Hematopoietic multipotent progenitor cell (in vitro differentiated cells): ENCODE results near the gene B4GALNT2. TPM values are rescaled to one million over a fixed set of nuclear protein-coding genes. Genes with fewer than 3 reads are reported as not detected.
A peak's percentile ranks its signal among the peaks of the same experiment; 100 is the strongest.
"Not testable (repeated sequence)": the region's sequence is repeated elsewhere in the genome, so short reads cannot be mapped to it uniquely, and the experiment has no call there.

Experiments used
- DNase-seq, 3 donors: peaks; one replicate each; pipeline ENCODE4 v3.0.0-alpha.2; 2011 to 2015; ENCODE audit warnings: low read depth in 2 of 3, low spot score in 2 of 3
- total RNA-seq: library from RNA; depleted of rRNA; stranded (reverse); fragments of >200 nt; gene quantifications from one replicate; pipeline ENCODE4 v1.2.3, GENCODE V29; 2012

Gene B4GALNT2
- total RNA-seq, 1 donor, result not detected

DNA sequence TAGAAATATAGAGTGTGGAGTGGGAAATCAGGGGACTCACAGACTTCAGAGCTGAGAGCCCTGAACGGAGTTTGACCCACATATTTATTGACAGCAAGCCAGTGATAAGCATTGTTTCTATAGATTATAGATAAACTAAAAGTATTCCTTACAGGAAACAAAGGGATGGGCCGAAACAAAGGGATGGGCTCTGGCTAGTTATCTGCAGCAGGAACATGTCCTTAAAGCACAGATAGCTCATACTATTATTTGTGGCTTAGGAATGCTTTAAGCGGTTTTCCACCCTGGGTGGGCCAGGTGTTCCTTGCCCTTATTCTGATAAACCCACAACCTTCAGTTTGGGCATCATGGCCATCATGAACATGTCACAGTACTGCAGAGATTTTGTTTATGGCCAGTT is 38.1 kb downstream of the B4GALNT2 start:
- DNase-seq, result not testable (repeated sequence)

- not testable (repeated sequence) for DNase-seq
Observed at GRCh38 chr17:49175978-49176377, 43.4 kb downstream of the B4GALNT2 start.

- DNase-seq, result peak; percentile 47 to 60 (median 50)
Observed at GRCh38 chr17:49180303-49180702, 47.7 kb downstream of the B4GALNT2 start.

DNA sequence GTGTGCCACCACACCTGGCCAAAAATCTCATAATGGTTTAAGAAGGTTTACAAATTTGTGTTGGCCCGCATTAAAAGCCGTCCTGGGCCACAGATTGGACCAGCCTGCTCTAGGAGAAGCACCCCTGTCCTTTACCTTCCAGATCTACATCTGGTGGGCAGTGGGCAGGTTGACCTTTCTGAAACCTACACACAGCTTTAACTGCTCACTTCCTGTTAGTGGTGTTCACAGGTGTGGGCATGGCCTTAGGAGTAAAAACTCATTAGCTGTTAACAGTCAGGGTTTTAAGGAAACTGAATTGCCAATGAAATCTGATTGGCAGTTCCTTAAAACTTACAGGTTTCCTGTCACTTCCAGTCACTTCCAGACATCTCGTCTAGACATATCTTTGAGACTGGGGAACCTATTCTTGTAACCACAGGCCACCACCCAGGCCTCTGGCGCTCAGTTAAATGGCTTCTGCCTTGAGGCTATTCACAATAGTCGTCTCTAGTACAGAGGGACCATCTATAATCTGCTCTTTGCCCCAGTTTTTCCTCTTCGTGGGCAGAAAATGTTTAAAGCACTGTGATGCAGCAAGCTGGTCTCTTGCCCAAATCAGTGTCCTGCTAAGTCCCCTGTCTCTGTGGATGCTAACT is 48.5 kb downstream of the B4GALNT2 start:
- DNase-seq, result peak in 2 of 3 donors; percentile 12 to 23

DNA sequence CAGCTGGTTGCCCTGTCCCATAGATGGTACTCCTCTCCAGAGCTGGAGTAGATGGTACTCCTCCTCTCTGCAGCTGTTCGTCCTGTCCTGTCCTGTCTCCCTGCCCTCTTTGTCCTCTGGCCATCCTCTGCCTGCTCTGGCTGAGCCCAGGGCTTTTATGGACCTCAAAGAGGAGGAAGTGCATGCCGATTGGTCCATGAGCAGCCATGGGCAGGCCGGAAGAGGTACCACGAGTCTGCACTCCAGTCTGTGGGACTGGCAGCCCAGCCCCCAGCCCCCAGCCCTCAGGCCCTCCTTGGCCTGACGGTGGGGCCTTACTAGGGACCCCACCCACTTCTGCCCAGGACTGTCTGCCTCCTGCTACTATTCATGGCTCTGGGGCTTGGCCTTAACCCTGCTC is 50.8 kb downstream of the B4GALNT2 start:
- DNase-seq, result no peak

- no peak for DNase-seq
Observed at GRCh38 chr17:49183801-49184200, 51.2 kb downstream of the B4GALNT2 start.

DNA sequence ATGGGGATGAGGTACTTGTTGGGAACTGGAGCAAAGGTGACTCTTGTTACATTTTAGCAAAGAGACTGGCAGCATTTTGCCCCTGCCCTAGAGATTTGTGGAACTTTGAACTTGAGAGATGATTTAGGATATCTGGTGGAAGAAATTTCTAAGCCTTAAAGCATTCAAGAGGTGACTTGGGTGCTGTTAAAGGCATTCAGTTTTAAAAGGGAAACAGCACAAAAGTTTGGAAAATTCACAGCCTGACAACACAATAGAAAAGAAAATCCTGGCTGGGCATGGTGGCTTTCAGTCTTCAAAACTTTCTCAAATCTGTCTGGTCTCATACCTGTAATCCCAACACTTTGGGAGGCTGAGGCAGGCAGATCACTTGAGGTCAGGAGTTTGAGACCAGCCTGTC is 52.0 kb downstream of the B4GALNT2 start:
- DNase-seq, result not testable (repeated sequence)

- not testable (repeated sequence) for DNase-seq
Observed at GRCh38 chr17:49185381-49185780, 52.8 kb downstream of the B4GALNT2 start.

GRCh38 chr17:49187301-49187700 is 54.7 kb downstream of the B4GALNT2 start:
- DNase-seq, result no peak

- DNase-seq, result peak in 2 of 3 donors; percentile 9 to 15
Observed at GRCh38 chr17:49190932-49191331, 58.4 kb downstream of the B4GALNT2 start.

GRCh38 chr17:49191409-49191916 is 58.9 kb downstream of the B4GALNT2 start:
- DNase-seq, result no peak

- peak; percentile 87 to 91 (median 89) for DNase-seq
Observed at GRCh38 chr17:49191917-49192741, 59.6 kb downstream of the B4GALNT2 start.

GRCh38 chr17:49193513-49194296 is 61.1 kb downstream of the B4GALNT2 start:
- DNase-seq, result peak in 2 of 3 donors; percentile 55 to 71

DNA sequence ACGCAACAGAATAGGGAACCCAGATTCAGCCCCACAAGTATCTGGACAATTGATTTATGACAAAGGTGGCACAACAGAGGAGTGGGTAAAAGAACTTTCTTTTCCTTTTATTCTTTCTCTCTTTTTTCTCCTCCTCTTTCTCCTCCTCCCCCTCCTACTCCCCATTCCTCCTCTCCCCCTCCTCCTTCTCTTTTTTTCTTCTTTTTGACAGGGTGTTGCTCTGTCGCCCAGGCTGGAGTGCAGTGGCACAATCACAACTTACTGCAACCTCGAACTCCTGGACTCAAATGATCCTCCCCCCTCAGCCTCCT is 61.7 kb downstream of the B4GALNT2 start:
- DNase-seq, result no peak

GRCh38 chr17:49195751-49196150 is 63.2 kb downstream of the B4GALNT2 start:
- no peak for DNase-seq

GRCh38 chr17:49196520-49196919 is 64.0 kb downstream of the B4GALNT2 start:
- DNase-seq, result no peak

GRCh38 chr17:49197346-49197998 is 64.9 kb downstream of the B4GALNT2 start:
- DNase-seq, result no peak

DNA sequence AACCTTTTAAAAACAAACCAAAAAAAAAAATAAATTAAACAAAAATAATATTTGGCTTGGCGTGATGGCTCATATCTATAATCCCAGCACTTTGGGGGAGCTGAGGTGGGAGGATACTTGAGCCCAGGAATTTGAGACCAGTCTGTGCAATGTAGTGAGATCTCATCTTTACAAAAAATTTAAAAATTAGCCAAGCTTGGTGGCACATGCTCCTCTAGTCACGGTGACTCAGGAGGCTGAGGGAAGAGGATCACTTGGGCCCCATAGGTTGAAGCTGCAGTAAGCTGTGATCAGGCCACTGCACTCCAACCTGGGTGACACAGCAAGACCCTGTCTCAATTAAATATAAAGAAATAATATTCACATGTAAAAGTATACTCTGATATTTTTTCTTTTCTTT is 65.6 kb downstream of the B4GALNT2 start:
- no peak for DNase-seq

- no peak for DNase-seq
Observed at GRCh38 chr17:49200423-49201083, 68.0 kb downstream of the B4GALNT2 start.

DNA sequence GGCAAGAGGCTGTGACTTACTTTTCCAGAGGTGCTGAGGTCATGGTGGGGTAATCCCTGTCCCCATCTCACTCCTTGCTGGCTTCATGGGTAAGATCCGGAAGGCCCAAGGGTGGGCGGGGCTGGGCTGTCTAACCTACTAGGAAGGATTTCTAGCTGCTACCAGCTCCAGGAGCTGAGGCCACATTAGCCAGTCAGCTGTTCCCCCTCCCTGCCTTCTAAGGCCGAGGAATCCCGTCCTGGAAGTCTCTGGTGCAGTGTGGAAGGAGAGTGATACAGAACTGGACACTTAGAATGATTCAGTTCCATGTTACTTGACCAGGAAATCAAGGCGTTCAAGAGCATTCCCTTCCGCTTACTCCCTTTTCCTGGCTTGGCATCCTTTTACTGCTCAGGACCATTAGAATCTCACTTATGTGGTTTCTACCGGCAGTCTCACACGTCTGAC is 68.9 kb downstream of the B4GALNT2 start:
- DNase-seq, result no peak
